Prostate gland (tissue), 2 donors: Measurements from ENCODE around the gene AARS2. TPM values are rescaled to one million over a fixed set of nuclear protein-coding genes. Genes with fewer than 3 reads are reported as not detected.

Source experiments
- DNase-seq: peaks from one replicate; pipeline ENCODE4 v3.0.0-alpha.2; 2019; ENCODE audit warnings: low spot score
- H3K27ac ChIP-seq, 2 donors: fragments of 200-600 bp; sonication (generic); 2 replicates each; pipeline ENCODE4 v1.5.1; 2017 to 2019
- H3K27me3 ChIP-seq: fragments of 200-600 bp; sonication (generic); replicated peaks from 2 replicates; pipeline ENCODE4 v1.5.1; 2019; ENCODE audit not compliant: insufficient read depth
- H3K36me3 ChIP-seq, 2 donors: fragments of 200-600 bp; sonication (generic); 1 replicate in 1 of 2; 2 replicates in 1 of 2; pipeline versions ENCODE4 v1.5.1 to v1.8.1; 2017 to 2019
- H3K4me1 ChIP-seq: fragments of 200-600 bp; sonication (generic); replicated peaks from 2 replicates; pipeline ENCODE4 v1.5.1; 2019
- H3K4me3 ChIP-seq, 2 donors: fragments of 200-600 bp; sonication (generic); 2 replicates each; pipeline ENCODE4 v1.5.1; 2017 to 2019
- H3K9me3 ChIP-seq: fragments of 200-600 bp; sonication (generic); 2 replicates; pipeline ENCODE4 v1.5.1; 2017
- POLR2A ChIP-seq: fragments of 450-650 bp; IDR thresholded peaks from one replicate; pipeline ENCODE4 v1.6.1; 2016; ENCODE audit warnings: antibody characterized with exemption, mild to moderate bottlenecking
- POLR2AphosphoS5 ChIP-seq: sonication (generic); formaldehyde crosslinking; IDR thresholded peaks from one replicate; pipeline ENCODE4 v1.6.1; 2017; ENCODE audit warnings: antibody characterized with exemption
- WGBS: methylation state at CpG from one replicate; pipeline ENCODE4 v1.1.5; 2018; 5-methylcytosine and 5-hydroxymethylcytosine counted together
- intact Hi-C: fragments of 100-400 bp; cut with DNase I; formaldehyde crosslinking; loops from one replicate; pipeline ENCODE4 v1.14.2; 2022
- total RNA-seq, 2 donors: library from RNA; depleted of rRNA; stranded (reverse); fragments of >200 nt; gene quantifications; one replicate each; pipeline ENCODE4 v1.1.0, GENCODE V29; 2016
- TF ChIP-seq, protein P1 (sequence below), 4 experiments: fragments of 200-600 bp in 2 of 4; fragments of 450-650 bp in 2 of 4; sonication (generic) in 2 of 4; IDR thresholded peaks; 1 replicate in 3 of 4; 2 replicates in 1 of 4; pipeline ENCODE4 v1.5.1; 2016 to 2019; ENCODE audit warnings: antibody characterized with exemption in 4 of 4, mild to moderate bottlenecking in 2 of 4, moderate library complexity in 2 of 4

Gene AARS2
- total RNA-seq, 2 donors from 2014 or later: 17.4 to 19.4 TPM

DNA sequence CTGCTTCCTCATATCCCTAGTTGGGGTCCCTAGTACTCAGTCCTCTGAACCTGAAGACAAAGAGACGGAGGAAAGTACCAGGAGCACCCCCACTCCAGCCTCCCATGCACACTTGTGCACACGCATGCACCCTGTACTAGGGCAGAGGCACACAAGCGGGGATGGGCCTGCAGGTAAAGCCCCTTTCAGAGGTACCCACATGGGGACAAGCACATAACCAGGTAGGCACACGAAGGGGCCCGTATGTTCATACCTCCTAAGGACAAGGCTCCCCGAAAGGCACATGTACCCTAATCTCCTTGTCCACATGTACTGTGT lies 41.8 kb downstream of the AARS2 start:
- DNase-seq: no peak
- H3K9me3 ChIP-seq: no peaks in the 10 kb centered on the region
- intact Hi-C loops: no loop called here
- H3K4me3 ChIP-seq: no peak overlapping the region
- H3K4me1 ChIP-seq: no peaks in the 10 kb centered on the region
- WGBS: 90% methylated on average over 6 of the region's 6 CpGs
- H3K36me3 ChIP-seq: no peaks in the 10 kb centered on the region
- H3K27me3 ChIP-seq: peaks cover 5% of the 10 kb centered on the region
- TF ChIP-seq POLR2A (no peak), POLR2AphosphoS5 (no peak)
- no peak overlapping the region for H3K27ac ChIP-seq

DNA sequence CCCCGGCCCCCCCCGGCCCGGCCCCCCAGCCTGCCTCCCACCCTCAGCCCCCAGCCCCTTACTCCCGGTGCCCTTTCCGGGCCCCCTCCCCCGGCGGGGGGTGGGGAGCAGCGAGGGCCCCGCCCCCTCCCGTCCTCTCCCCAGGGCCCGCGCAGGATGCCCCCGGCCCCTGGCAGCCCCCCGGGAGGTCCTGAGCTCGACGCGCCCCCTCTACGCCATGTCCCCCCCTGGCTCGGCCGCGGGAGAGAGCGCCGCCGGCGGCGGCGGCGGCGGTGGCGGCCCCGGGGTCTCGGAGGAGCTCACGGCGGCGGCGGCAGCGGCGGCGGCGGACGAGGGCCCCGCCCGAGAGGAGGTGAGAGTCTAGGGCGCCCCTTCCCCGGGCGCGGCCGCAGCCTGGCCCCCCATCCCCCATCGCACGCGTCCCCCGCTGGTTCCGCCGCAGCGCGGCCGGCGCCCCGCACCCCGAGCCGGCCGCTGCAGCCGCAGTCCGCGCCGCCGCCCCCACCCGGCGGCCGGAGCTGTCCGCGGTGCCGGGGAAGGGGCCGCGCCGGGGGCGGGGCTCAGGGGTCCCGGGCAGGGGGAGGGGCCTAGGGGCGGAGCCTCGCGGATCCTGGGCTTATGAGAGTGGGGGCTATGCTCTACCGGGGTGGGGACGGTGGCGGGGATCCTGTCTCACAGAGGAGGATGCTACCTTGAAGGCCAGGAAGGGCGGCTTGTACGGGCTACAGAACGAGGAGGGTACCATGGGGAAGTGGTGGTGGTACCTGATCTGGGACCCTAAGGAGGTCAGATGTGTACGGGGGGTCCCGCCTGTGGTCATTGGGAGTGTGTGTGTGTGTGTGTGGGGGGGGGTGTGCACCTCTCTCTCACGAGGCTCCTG lies 42.4 kb downstream of the AARS2 start:
- 4% methylated on average over 37 of the region's 90 CpGs for WGBS
- no peak for DNase-seq
- intact Hi-C loops: no loop called here

DNA sequence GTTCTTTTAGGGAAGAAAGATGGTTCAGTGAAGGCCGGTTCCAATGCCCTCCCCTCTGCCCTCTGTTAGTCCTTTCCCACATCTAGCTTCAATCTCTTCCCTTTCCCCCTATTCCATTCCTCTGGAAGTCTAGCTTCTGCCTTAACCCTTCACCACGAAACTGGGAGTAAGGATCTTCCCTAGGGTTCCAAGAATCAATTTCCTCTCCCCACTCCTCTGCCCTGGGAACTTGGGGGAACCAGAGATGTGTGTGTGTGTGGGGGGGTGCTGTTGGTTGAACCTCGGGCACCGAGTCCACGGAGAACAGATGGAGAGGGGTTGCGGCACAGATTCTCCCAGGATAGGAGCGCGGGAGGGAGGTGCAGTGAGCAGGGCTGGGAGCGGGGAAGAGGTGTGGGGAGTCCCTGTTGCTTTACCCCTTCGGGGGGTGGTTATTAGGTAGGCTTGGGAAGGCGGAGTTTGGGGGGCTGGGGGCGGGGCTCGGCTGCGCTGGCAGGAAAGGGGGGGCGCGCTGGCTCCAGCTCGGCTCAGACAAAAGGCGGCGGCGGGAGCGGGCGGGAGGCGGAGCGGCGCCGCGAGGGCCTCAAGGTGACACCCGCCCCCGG lies 43.1 kb downstream of the AARS2 start, which contains the start of gene TMEM151B:
Gene TMEM151B, plus strand, starts transcription at position 530 of the 605 bp plus-strand sequence. CDS start 293 bp downstream, outside the sequence.
- no peaks in the 10 kb centered on the region for H3K27me3 ChIP-seq
- H3K36me3 ChIP-seq: no peaks in the 10 kb centered on the region
- DNase-seq: no peak
- H3K4me1 ChIP-seq: no peaks in the 10 kb centered on the region
- peak within 1 kb of the TSS; percentile 29 to 45 for H3K4me3 ChIP-seq
- H3K27ac ChIP-seq: no peak within 1 kb of the TSS
- 13% methylated on average over 27 of the region's 29 CpGs for WGBS
- TF ChIP-seq, protein P1, sequence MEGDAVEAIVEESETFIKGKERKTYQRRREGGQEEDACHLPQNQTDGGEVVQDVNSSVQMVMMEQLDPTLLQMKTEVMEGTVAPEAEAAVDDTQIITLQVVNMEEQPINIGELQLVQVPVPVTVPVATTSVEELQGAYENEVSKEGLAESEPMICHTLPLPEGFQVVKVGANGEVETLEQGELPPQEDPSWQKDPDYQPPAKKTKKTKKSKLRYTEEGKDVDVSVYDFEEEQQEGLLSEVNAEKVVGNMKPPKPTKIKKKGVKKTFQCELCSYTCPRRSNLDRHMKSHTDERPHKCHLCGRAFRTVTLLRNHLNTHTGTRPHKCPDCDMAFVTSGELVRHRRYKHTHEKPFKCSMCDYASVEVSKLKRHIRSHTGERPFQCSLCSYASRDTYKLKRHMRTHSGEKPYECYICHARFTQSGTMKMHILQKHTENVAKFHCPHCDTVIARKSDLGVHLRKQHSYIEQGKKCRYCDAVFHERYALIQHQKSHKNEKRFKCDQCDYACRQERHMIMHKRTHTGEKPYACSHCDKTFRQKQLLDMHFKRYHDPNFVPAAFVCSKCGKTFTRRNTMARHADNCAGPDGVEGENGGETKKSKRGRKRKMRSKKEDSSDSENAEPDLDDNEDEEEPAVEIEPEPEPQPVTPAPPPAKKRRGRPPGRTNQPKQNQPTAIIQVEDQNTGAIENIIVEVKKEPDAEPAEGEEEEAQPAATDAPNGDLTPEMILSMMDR (IDR thresholded peaks at IDR 0.05): no peak
- TF ChIP-seq POLR2A: no peak
- TF ChIP-seq POLR2AphosphoS5: no peak
- no peaks in the 10 kb centered on the region for H3K9me3 ChIP-seq
- intact Hi-C loops: loop anchor here (2.0 to 5.0 kb wide), 2 partner anchors 37 to 69 kb away; no protein-coding TSS in a partner anchor

More for the DNA sequence above, 42.4 kb downstream of the AARS2 start:
- peak overlapping the region; percentile 29 to 45 for H3K4me3 ChIP-seq
- no peak for TF ChIP-seq POLR2AphosphoS5
- TF ChIP-seq, protein P1 (IDR thresholded peaks at IDR 0.05): no peak
- TF ChIP-seq POLR2A: no peak
- H3K36me3 ChIP-seq: no peaks in the 10 kb centered on the region
- no peaks in the 10 kb centered on the region for H3K9me3 ChIP-seq
- H3K4me1 ChIP-seq: no peaks in the 10 kb centered on the region
- no peak overlapping the region for H3K27ac ChIP-seq
- peaks cover 5% of the 10 kb centered on the region for H3K27me3 ChIP-seq

DNA sequence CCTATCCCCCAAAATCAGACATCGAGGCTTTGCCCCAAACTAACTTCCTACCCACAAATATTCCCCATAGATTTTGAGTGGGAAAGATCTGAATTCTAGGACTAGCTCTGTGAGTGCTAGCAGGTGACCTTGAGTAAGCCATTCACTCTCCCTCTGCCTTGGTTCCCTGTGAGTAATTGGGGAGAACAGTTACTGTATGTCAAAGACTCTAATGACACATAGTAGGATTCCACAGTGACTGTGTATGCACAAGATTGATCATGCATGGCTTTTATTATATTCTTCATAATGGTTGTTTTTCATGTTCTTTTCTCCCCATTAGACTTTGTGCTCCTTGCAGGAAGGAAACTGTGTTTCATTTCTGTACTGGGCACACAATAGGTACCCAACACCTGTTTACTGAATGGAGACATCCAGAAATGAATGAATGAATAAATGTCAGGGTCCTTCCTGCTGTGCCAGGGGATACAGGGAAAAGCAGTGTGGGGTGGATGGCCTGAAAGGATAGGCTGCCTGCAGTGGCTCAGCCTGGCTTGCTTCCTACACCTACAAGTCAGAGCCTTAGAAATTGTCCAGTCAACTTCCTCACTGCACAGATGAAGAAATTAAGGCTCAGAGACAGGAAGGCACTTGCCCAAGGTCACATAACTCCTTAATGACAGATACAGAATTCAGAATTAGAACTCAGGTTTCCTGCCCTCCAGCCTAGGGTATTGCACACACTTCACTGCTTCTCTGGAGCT lies 43.8 kb downstream of the AARS2 start:
- WGBS: 81% methylated on average over 1 of the region's 1 CpG
- Histone ChIP-seq H3K27ac (no peak overlapping the region), H3K4me3 (no peak overlapping the region), H3K27me3 (no peaks in the 10 kb centered on the region), H3K36me3 (no peaks in the 10 kb centered on the region), H3K9me3 (no peaks in the 10 kb centered on the region), H3K4me1 (peaks cover under 1% of the 10 kb centered on the region)
- TF ChIP-seq POLR2A: no peak
- TF ChIP-seq POLR2AphosphoS5: no peak
- TF ChIP-seq, protein P1 (IDR thresholded peaks at IDR 0.05): no peak
- no peak for DNase-seq
- intact Hi-C loops: loop anchor here (2.0 to 5.0 kb wide), 2 partner anchors 38 to 69 kb away; no protein-coding TSS in a partner anchor

DNA sequence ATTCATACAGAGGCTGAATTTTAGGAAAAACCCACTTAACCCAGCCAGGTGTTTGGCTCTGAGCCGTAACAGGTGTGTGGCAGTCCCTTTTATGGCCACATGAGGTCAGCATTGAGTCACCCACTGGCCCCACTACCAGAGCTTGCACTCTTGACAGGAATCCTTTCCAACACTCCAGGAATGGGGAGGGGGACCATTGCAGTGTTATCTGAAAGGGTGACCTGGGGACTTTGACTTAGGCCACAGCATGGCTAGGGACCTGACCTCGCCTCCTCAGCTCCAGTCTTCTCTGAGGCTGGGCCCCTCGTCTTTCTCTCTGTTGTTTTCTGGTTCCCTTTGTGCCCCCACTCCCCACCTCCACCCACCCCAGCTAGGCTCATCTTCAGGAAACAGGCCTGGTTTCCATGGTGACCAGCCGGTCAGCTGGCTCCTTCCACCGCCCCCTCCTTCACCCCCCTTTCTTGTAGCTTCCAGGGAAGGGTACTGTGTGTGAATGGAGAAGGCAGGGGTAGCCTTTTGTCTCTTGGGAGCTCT lies 45.0 kb downstream of the AARS2 start:
- TF ChIP-seq POLR2A (no peak), POLR2AphosphoS5 (peak; percentile 35)
- TF ChIP-seq, protein P1 (IDR thresholded peaks at IDR 0.05): peak; percentile 83 to 88 (median 86)
- H3K9me3 ChIP-seq: no peaks in the 10 kb centered on the region
- H3K4me1 ChIP-seq: peaks cover 12% of the 10 kb centered on the region
- 19% methylated on average over 5 of the region's 5 CpGs for WGBS
- intact Hi-C loops: loop anchor here (2.0 to 5.0 kb wide), 2 partner anchors 39 to 71 kb away; no protein-coding TSS in a partner anchor
- no peaks in the 10 kb centered on the region for H3K36me3 ChIP-seq
- no peak overlapping the region for H3K27ac ChIP-seq
- H3K27me3 ChIP-seq: no peaks in the 10 kb centered on the region
- peak; percentile 43 for DNase-seq
- no peak overlapping the region for H3K4me3 ChIP-seq
